Fibroblast of lung (primary cell): ENCODE data around the gene SYVN1. TPM values are rescaled to one million over a fixed set of nuclear protein-coding genes. Genes with fewer than 3 reads are reported as not detected.

Source experiments
- DNase-seq, 2 donors: peaks; one replicate each; pipeline versions ENCODE4 v3.0.0 to v3.0.0-alpha.2; 2010; ENCODE audit warnings: low read depth in 2 of 2
- H2AFZ ChIP-seq: 2 replicates; pipeline ENCODE4 v1.5.1; 2012; ENCODE audit warnings: low read length, control low read depth, inconsistent platforms
- H3K27ac ChIP-seq: 2 replicates; pipeline ENCODE4 v1.5.1; 2011; ENCODE audit warnings: low read length, control low read depth; ENCODE audit not compliant: insufficient read depth
- H3K27me3 ChIP-seq: 2 replicates; pipeline ENCODE4 v1.5.1; 2011; ENCODE audit warnings: mild to moderate bottlenecking, low read length; ENCODE audit not compliant: control insufficient read depth, insufficient read depth
- H3K36me3 ChIP-seq: 2 replicates; pipeline ENCODE4 v1.5.1; 2011; ENCODE audit warnings: low read length; ENCODE audit not compliant: control insufficient read depth, insufficient read depth
- H3K4me1 ChIP-seq: 2 replicates; pipeline ENCODE4 v1.5.1; 2011; ENCODE audit warnings: low read length; ENCODE audit not compliant: control insufficient read depth, insufficient read depth; ENCODE audit errors: extremely low read depth
- H3K4me2 ChIP-seq: 2 replicates; pipeline ENCODE4 v1.5.1; 2011; ENCODE audit warnings: low read length, control low read depth; ENCODE audit not compliant: insufficient read depth; ENCODE audit errors: extremely low read depth
- H3K4me3 ChIP-seq, 4 experiments: fragments of 200-600 bp in 1 of 4; sonication (generic) in 1 of 4; replicated peaks in 1 of 4; 2 replicates each; pipeline ENCODE4 v1.5.1; 2011 to 2016; ENCODE audit warnings: low read length in 4 of 4, low read depth in 3 of 4, mild to moderate bottlenecking in 3 of 4, control low read depth in 2 of 4, inconsistent platforms in 1 of 4, mixed read lengths in 1 of 4; ENCODE audit not compliant: insufficient read depth in 1 of 4; ENCODE audit errors: control extremely low read depth in 1 of 4
- H3K79me2 ChIP-seq: 2 replicates; pipeline ENCODE4 v1.5.1; 2012; ENCODE audit warnings: mild to moderate bottlenecking, low read length, inconsistent platforms; ENCODE audit not compliant: control insufficient read depth, insufficient read depth
- H3K9ac ChIP-seq: 2 replicates; pipeline ENCODE4 v1.5.1; 2011; ENCODE audit warnings: mild to moderate bottlenecking, low read length, control low read depth; ENCODE audit not compliant: insufficient read depth
- H3K9me3 ChIP-seq: 2 replicates; pipeline ENCODE4 v1.5.1; 2012; ENCODE audit warnings: low read depth, low read length; ENCODE audit not compliant: control insufficient read depth, insufficient read depth
- H4K20me1 ChIP-seq: 2 replicates; pipeline ENCODE4 v1.5.1; 2011; ENCODE audit warnings: low read length; ENCODE audit not compliant: control insufficient read depth, insufficient read depth; ENCODE audit errors: extremely low read depth
- CTCF ChIP-seq, 2 donors: IDR thresholded peaks in 1 of 2; conservative IDR thresholded peaks in 1 of 2; 1 replicate in 1 of 2; 2 replicates in 1 of 2; pipeline ENCODE4 v1.5.1; 2011 to 2012; ENCODE audit warnings: low read length in 2 of 2, control low read depth in 1 of 2, inconsistent platforms in 1 of 2, low read depth in 1 of 2, mild to moderate bottlenecking in 1 of 2
- EZH2 ChIP-seq: IDR thresholded peaks from 2 replicates; pipeline ENCODE4 v1.5.1; 2012; ENCODE audit warnings: low read length, control low read depth, mild to moderate bottlenecking; ENCODE audit errors: missing control alignments
- polyA plus RNA-seq, 2 donors: library from polyadenylated mRNA; depleted of rRNA in 1 of 2; stranded (reverse) in 1 of 2; unstranded in 1 of 2; fragments of >200 nt; gene quantifications; 2 replicates each; pipeline ENCODE4 v1.2.1, GENCODE V29; 2011 to 2012; ENCODE audit warnings: missing spikeins in 1 of 2
- total RNA-seq: library from RNA; depleted of rRNA; stranded (reverse); fragments of >200 nt; gene quantifications from 2 replicates; pipeline ENCODE4 v1.2.1, GENCODE V29; 2014

SYVN1 gene
- total and polyA plus RNA-seq, 2 donors (not counting 1 experiment from before 2014, with no cell fraction given) = 15.5 to 25.2 TPM

- H3K9me3 ChIP-seq = no peaks in the 10 kb centered on the region
- DNase-seq = no peak
- H4K20me1 ChIP-seq = no peaks in the 10 kb centered on the region
- H3K36me3 ChIP-seq = peaks cover 21% of the 10 kb centered on the region
- peak overlapping the region; percentile 71 to 91 (median 84) for H3K4me3 ChIP-seq
- H3K79me2 ChIP-seq = peaks cover 40% of the 10 kb centered on the region
- H3K27me3 ChIP-seq = no peaks in the 10 kb centered on the region
- H3K4me1 ChIP-seq = peaks cover 11% of the 10 kb centered on the region
- TF ChIP-seq CTCF (conservative IDR thresholded peaks at IDR 0.05 in 1 of 2, IDR thresholded peaks at IDR 0.05 in 1 of 2; ENCODE audit: low read depth in 1 of 2, low read length in 2 of 2) = no peak
- no peak for TF ChIP-seq EZH2
- peak overlapping the region; percentile 59 for H3K4me2 ChIP-seq
- H2AFZ ChIP-seq = no peak overlapping the region
- H3K9ac ChIP-seq = peak overlapping the region; percentile 95
- peak overlapping the region; percentile 85 for H3K27ac ChIP-seq
Observed at GRCh38 chr11:65084598-65085375, 49.5 kb downstream of the SYVN1 start.

- Histone ChIP-seq H3K9ac (peak within 1 kb of the TSS; percentile 95), H3K4me2 (peak within 1 kb of the TSS; percentile 98), H3K4me3 (peak within 1 kb of the TSS; percentile 71 to 91 (median 84)), H3K27me3 (no peaks in the 10 kb centered on the region), H3K27ac (peak within 1 kb of the TSS; percentile 85), H3K9me3 (no peaks in the 10 kb centered on the region), H3K36me3 (peaks cover 18% of the 10 kb centered on the region), H4K20me1 (no peaks in the 10 kb centered on the region), H3K79me2 (peaks cover 41% of the 10 kb centered on the region), H3K4me1 (peaks cover 11% of the 10 kb centered on the region), H2AFZ (peak within 1 kb of the TSS; percentile 88)
- TF ChIP-seq CTCF (conservative IDR thresholded peaks at IDR 0.05 in 1 of 2, IDR thresholded peaks at IDR 0.05 in 1 of 2; ENCODE audit: low read depth in 1 of 2, low read length in 2 of 2) (no peak), EZH2 (no peak)
- DNase-seq = peak; percentile 93 to 96
Observed at GRCh38 chr11:65083834-65084597, 50.3 kb downstream of the SYVN1 start, which contains the start of the genes CDCA5 and ZFPL1. Gene CDCA5 (minus strand): TSS chr11:65084040. CDS start chr11:65083978, 62 bp downstream. Gene ZFPL1 (plus strand): TSS chr11:65084222. CDS start chr11:65084699, 477 bp downstream.
